ENCODE results near the gene MTERF4. TPM values are rescaled to one million over a fixed set of nuclear protein-coding genes. Genes with fewer than 3 reads are reported as not detected.

The MTERF4 gene
- polyA plus RNA-seq, 1 donor from 2014 or later, result 142 TPM

- H3K9me3 ChIP-seq (ENCODE audit: low read length), result no peaks in the 10 kb centered on the region
- no peaks in the 10 kb centered on the region for H3K9me2 ChIP-seq (ENCODE audit: insufficient read depth, low read length)
- H3F3A ChIP-seq (ENCODE audit: insufficient read depth, low read length, poor library complexity, severe bottlenecking), result no peaks in the 10 kb centered on the region
- no peak overlapping the region for H2AFZ ChIP-seq (ENCODE audit: low read depth, low read length)
- H3K4me2 ChIP-seq (ENCODE audit: low read length), result no peak overlapping the region
- no peak overlapping the region for H3K27ac ChIP-seq (ENCODE audit: low read length)
- no peak for TF ChIP-seq TAF1 (IDR thresholded peaks at IDR 0.05; ENCODE audit: low read depth)
- no peaks in the 10 kb centered on the region for H4K20me1 ChIP-seq (ENCODE audit: insufficient read depth)
- H3K36me3 ChIP-seq (ENCODE audit: insufficient read depth, low read length), result no peaks in the 10 kb centered on the region
- no peak overlapping the region for H3K9ac ChIP-seq (ENCODE audit: low read length)
- no peak overlapping the region for H3K4me3 ChIP-seq (ENCODE audit: low read length)
- no peaks in the 10 kb centered on the region for H3K27me3 ChIP-seq (ENCODE audit: insufficient read depth, low read depth, low read length)
- no peaks in the 10 kb centered on the region for H3K79me2 ChIP-seq (replicated peaks; ENCODE audit: insufficient read depth, low read length)
Measured at GRCh38 chr2:241114836-241115235, 12.7 kb upstream of the MTERF4 start.

GRCh38 chr2:241112592-241112991 is 10.5 kb upstream of the MTERF4 start:
- no peak overlapping the region for H3K27ac ChIP-seq (ENCODE audit: low read length)
- no peaks in the 10 kb centered on the region for H3K9me3 ChIP-seq (ENCODE audit: low read length)
- H3K9me2 ChIP-seq (ENCODE audit: insufficient read depth, low read length), result no peaks in the 10 kb centered on the region
- no peak overlapping the region for H3K9ac ChIP-seq (ENCODE audit: low read length)
- TF ChIP-seq POLR2AphosphoS5 (IDR thresholded peaks at IDR 0.05) (no peak), CTCF (IDR thresholded peaks at IDR 0.05; ENCODE audit: poor library complexity, severe bottlenecking) (no peak), RAD21 (conservative IDR thresholded peaks at IDR 0.05) (no peak), EZH2 (IDR thresholded peaks at IDR 0.05; ENCODE audit: borderline replicate concordance, insufficient read depth, low read length, poor library complexity, severe bottlenecking) (no peak), MXI1 (conservative IDR thresholded peaks at IDR 0.05; ENCODE audit: poor library complexity, severe bottlenecking) (no peak), TAF1 (IDR thresholded peaks at IDR 0.05; ENCODE audit: low read depth) (no peak), REST (IDR thresholded peaks at IDR 0.05; ENCODE audit: borderline replicate concordance) (no peak), SMC3 (conservative IDR thresholded peaks at IDR 0.05; ENCODE audit: poor library complexity) (no peak), EP300 (conservative IDR thresholded peaks at IDR 0.05; ENCODE audit: poor library complexity, severe bottlenecking) (no peak)
- H3K4me3 ChIP-seq (ENCODE audit: low read length), result no peak overlapping the region
- H3F3A ChIP-seq (ENCODE audit: insufficient read depth, low read length, poor library complexity, severe bottlenecking), result no peaks in the 10 kb centered on the region
- no peaks in the 10 kb centered on the region for H3K27me3 ChIP-seq (ENCODE audit: insufficient read depth, low read depth, low read length)
- no peaks in the 10 kb centered on the region for H4K20me1 ChIP-seq (ENCODE audit: insufficient read depth)
- no peaks in the 10 kb centered on the region for H3K79me2 ChIP-seq (replicated peaks; ENCODE audit: insufficient read depth, low read length)
- no peaks in the 10 kb centered on the region for H3K36me3 ChIP-seq (ENCODE audit: insufficient read depth, low read length)
- H2AFZ ChIP-seq (ENCODE audit: low read depth, low read length), result no peak overlapping the region
- no peak overlapping the region for H3K4me2 ChIP-seq (ENCODE audit: low read length)

GRCh38 chr2:241112046-241112445 is 10.0 kb upstream of the MTERF4 start:
- TF ChIP-seq TAF1 (IDR thresholded peaks at IDR 0.05; ENCODE audit: low read depth), result no peak
- no peak for TF ChIP-seq MXI1 (conservative IDR thresholded peaks at IDR 0.05; ENCODE audit: poor library complexity, severe bottlenecking)
- TF ChIP-seq SMC3 (conservative IDR thresholded peaks at IDR 0.05; ENCODE audit: poor library complexity), result no peak
- TF ChIP-seq RAD21 (conservative IDR thresholded peaks at IDR 0.05), result no peak
- TF ChIP-seq REST (IDR thresholded peaks at IDR 0.05; ENCODE audit: borderline replicate concordance), result no peak
- no peak for TF ChIP-seq EP300 (conservative IDR thresholded peaks at IDR 0.05; ENCODE audit: poor library complexity, severe bottlenecking)
- no peak for TF ChIP-seq CTCF (IDR thresholded peaks at IDR 0.05; ENCODE audit: poor library complexity, severe bottlenecking)
- no peak for TF ChIP-seq POLR2AphosphoS5 (IDR thresholded peaks at IDR 0.05)
- TF ChIP-seq EZH2 (IDR thresholded peaks at IDR 0.05; ENCODE audit: borderline replicate concordance, insufficient read depth, low read length, poor library complexity, severe bottlenecking), result no peak
- Histone ChIP-seq H3K36me3 (ENCODE audit: insufficient read depth, low read length) (no peaks in the 10 kb centered on the region), H2AFZ (ENCODE audit: low read depth, low read length) (no peak overlapping the region), H3F3A (ENCODE audit: insufficient read depth, low read length, poor library complexity, severe bottlenecking) (no peaks in the 10 kb centered on the region), H3K4me3 (ENCODE audit: low read length) (no peak overlapping the region), H3K27me3 (ENCODE audit: insufficient read depth, low read depth, low read length) (no peaks in the 10 kb centered on the region), H3K27ac (ENCODE audit: low read length) (no peak overlapping the region), H3K9me3 (ENCODE audit: low read length) (no peaks in the 10 kb centered on the region), H3K9ac (ENCODE audit: low read length) (no peak overlapping the region), H3K9me2 (ENCODE audit: insufficient read depth, low read length) (no peaks in the 10 kb centered on the region), H3K79me2 (replicated peaks; ENCODE audit: insufficient read depth, low read length) (no peaks in the 10 kb centered on the region), H3K4me2 (ENCODE audit: low read length) (no peak overlapping the region), H4K20me1 (ENCODE audit: insufficient read depth) (no peaks in the 10 kb centered on the region)
